ENCODE data around the gene TP53TG3B. TPM values are rescaled to one million over a fixed set of nuclear protein-coding genes. Genes with fewer than 3 reads are reported as not detected.
"Not testable (repeated sequence)": the region's sequence is repeated elsewhere in the genome, so short reads cannot be mapped to it uniquely, and the experiment has no call there.

TP53TG3B gene
- polyA plus RNA-seq (ENCODE audit: insufficient read length in 3 of 3), result not detected
- long read RNA-seq, donor 1, result 0 reads
- long read RNA-seq, donor 2, result 0 reads
- long read RNA-seq, donor 3, result 0 reads
- long read RNA-seq, donor 4, result 0 reads
- long read RNA-seq, donor 5, result 0 reads
- long read RNA-seq, donor 6, result 0 reads
- long read RNA-seq, donor 7, result 0 reads
- long read RNA-seq, donor 8, result 0 reads
- long read RNA-seq, donor 9, result 0 reads
- long read RNA-seq, donor 10, result 0 reads
- long read RNA-seq, donor 11, result 0 reads
- long read RNA-seq, donor 12, result 0 reads
- long read RNA-seq, donor 13, result 0 reads
- long read RNA-seq, donor 14, result 0 reads
- long read RNA-seq, donor 15, result 0 reads
- long read RNA-seq, donor 16, result 0 reads

DNA sequence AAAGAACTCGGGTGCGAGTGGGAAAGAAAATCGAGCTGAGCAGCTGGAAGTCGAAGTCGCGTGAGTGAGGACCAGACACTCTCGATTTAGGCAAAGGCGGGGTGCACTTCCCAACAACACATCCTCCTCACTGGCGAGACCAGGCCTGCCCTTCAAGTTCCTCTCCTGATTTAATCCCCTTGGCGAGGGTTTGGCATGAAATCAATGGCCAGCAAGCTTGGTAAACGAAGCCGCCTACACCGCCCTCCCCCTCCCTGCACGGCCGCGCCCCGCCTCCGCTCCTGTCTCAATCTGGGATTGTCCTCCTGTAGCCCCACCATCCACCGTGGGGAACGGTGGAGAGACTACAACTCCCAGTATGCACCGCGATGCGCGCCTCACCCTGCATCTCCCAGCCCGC is at the start of gene TP53TG3B:
Gene TP53TG3B, plus strand, starts transcription at position 301 of the 400 bp plus-strand sequence. Its CDS starts 68 bp downstream, at position 369.
- DNase-seq, result not testable (repeated sequence)

DNA sequence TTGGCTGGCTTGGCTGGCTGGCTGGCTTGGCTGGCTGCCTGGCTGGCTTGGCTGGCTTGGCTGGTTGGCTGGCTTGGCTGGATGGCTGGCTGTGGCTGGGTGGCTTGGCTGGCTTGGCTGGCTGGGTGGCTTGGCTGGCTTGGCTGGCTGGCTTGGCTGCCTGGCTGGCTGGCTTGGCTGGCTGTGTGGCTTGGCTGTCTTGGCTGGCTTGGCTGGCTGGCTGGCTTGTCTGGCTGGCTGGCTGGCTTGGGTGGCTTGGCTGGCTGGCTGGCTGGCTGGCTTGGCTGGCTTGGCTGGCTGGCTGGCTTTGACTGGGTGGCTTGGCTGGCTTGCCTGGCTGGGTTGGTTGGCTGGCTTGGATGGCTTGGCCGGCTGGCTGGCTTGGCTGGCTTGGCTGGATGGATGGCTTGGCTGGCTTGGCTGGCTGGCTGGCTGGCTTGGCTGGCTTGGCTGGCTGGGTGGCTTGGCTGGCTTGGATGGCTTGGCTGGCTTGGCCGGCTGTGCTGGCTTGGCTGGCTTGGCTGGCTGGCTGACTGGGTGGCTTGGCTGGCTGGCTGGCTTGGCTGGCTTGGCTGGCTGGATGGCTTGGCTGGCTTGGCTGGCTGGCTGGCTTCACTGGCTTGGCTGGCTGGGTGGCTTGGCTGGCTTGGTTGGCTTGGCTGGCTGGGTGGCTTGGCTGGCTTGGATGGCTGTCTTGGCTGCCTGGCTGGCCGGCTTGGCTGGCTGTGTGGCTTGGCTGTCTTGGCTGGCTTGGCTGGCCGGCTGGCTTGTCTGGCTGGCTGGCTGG is 24.2 kb upstream of the TP53TG3B start:
- not testable (repeated sequence) for DNase-seq

DNA sequence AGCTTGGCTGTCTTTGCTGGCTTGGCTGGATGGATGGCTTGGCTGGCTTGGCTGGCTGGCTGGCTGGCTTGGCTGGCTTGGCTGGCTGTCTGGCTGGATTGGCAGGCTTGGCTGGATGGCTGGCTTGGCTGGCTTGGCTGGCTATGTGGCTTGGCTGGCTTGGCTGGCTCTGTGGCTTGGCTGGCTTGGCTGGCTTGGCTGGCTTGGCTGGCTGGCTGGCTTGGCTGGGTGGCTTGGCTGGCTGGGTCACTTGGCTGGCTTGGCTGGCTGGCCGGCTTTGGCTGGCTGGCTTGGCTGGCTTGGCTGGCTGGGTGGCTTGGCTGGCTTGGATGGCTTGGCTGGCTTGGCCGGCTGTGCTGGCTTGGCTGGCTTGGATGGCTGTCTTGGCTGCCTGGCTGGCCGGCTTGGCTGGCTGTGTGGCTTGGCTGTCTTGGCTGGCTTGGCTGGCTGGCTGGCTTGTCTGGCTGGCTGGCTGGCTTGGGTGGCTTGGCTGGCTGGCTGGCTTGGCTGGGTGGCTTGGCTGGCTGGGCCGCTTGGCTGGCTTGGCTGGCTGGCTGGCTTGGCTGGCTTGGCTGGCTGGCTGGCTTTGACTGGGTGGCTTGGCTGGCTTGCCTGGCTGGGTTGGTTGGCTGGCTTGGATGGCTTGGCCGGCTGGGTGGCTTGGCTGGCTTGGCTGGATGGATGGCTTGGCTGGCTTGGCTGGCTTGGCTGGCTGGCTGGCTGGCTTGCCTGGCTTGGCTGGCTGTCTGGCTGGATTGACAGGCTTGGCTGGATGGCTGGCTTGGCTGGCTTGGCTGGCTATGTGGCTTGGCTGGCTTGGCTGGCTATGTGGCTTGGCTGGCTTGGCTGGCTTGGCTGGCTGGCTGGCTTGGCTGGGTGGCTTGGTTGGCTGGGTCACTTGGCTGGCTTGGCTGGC is 22.8 kb upstream of the TP53TG3B start:
- DNase-seq, result not testable (repeated sequence)

DNA sequence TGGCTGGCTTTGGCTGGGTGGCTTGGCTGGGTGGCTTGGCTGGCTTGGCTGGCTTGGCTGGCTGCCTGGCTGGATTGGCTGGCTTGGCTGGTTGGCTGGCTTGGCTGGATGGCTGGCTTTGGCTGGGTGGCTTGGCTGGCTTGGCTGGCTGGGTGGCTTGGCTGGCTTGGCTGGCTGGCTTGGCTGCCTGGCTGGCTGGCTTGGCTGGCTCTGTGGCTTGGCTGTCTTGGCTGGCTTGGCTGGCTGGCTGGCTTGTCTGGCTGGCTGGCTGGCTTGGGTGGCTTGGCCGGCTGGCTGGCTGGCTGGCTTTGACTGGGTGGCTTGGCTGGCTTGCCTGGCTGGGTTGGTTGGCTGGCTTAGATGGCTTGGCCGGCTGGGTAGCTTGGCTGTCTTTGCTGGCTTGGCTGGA is 22.1 kb upstream of the TP53TG3B start:
- DNase-seq, result not testable (repeated sequence)

GRCh38 chr16:33339093-33340061 is 21.3 kb upstream of the TP53TG3B start:
- DNase-seq, result not testable (repeated sequence)

Other genes starting within 250 kb of the TP53TG3B start
- gene TP53TG3C, start 166.6 kb upstream of the TP53TG3B start, polyA plus RNA-seq (ENCODE audit: insufficient read length in 3 of 3), result not detected
- under 1 TPM in 1 of 3 donors, not detected in 2; 0.34 TPM for gene TP53TG3E, start 56.5 kb upstream of the TP53TG3B start, polyA plus RNA-seq (ENCODE audit: insufficient read length in 3 of 3)
- not detected for gene TP53TG3F, start 98.8 kb downstream of the TP53TG3B start, polyA plus RNA-seq (ENCODE audit: insufficient read length in 3 of 3)